SJSA1 (cell line): ENCODE measurements around the gene EVI5L. TPM values are rescaled to one million over a fixed set of nuclear protein-coding genes. Genes with fewer than 3 reads are reported as not detected.

Source experiments
- DNase-seq, 2 experiments: peaks; one replicate each; pipeline ENCODE4 v3.0.0-alpha.2; 2015 to 2020; ENCODE audit warnings: low spot score in 2 of 2, low read depth in 1 of 2
- H3K27ac ChIP-seq: fragments of 250-450 bp; sonication (Bioruptor Pico); 2 replicates; pipeline ENCODE4 v1.5.1; 2020; ENCODE audit warnings: mild to moderate bottlenecking, moderate library complexity
- H3K27me3 ChIP-seq: fragments of 250-450 bp; sonication (Bioruptor Pico); replicated peaks from 2 replicates; pipeline ENCODE4 v1.5.1; 2020; ENCODE audit warnings: mild to moderate bottlenecking, moderate library complexity
- H3K36me3 ChIP-seq: fragments of 250-450 bp; sonication (Bioruptor Pico); 2 replicates; pipeline ENCODE4 v1.5.1; 2020; ENCODE audit warnings: mild to moderate bottlenecking
- H3K4me1 ChIP-seq: fragments of 250-450 bp; sonication (Bioruptor Pico); replicated peaks from 2 replicates; pipeline ENCODE4 v1.6.1; 2021; ENCODE audit warnings: mild to moderate bottlenecking
- H3K4me3 ChIP-seq: fragments of 250-450 bp; sonication (Bioruptor Pico); 2 replicates; pipeline ENCODE4 v1.5.1; 2020; ENCODE audit warnings: mild to moderate bottlenecking
- H3K9me3 ChIP-seq: fragments of 250-450 bp; sonication (Bioruptor Pico); replicated peaks from 2 replicates; pipeline ENCODE4 v1.5.1; 2020; ENCODE audit warnings: mild to moderate bottlenecking
- total RNA-seq: library from RNA; depleted of rRNA; stranded (reverse); fragments of >200 nt; shearing (Covaris generic); gene quantifications from 2 replicates; pipeline ENCODE4 v1.2.3, GENCODE V29; 2014

EVI5L gene
- total RNA-seq, 1 experiment from 2014 or later = 16.3 TPM

- no peaks in the 10 kb centered on the region for H3K36me3 ChIP-seq
- H3K27me3 ChIP-seq = no peaks in the 10 kb centered on the region
- H3K4me1 ChIP-seq = no peaks in the 10 kb centered on the region
- H3K4me3 ChIP-seq = no peak overlapping the region
- 0 out of 2 replicates have a peak, but pooled peaks cover 3% of the 10 kb centered on the region for H3K9me3 ChIP-seq
- DNase-seq = no peak
- H3K27ac ChIP-seq = no peak overlapping the region
These were observed 14.4 kb downstream of the EVI5L start for GRCh38 chr19:7844405-7844804.

- Histone ChIP-seq H3K36me3 (no peaks in the 10 kb centered on the region), H3K27ac (no peak overlapping the region), H3K4me1 (no peaks in the 10 kb centered on the region), H3K4me3 (no peak overlapping the region), H3K27me3 (no peaks in the 10 kb centered on the region), H3K9me3 (0 out of 2 replicates have a peak, but pooled peaks cover 3% of the 10 kb centered on the region)
- no peak for DNase-seq
These were observed 14.9 kb downstream of the EVI5L start for GRCh38 chr19:7844951-7845350.

DNA sequence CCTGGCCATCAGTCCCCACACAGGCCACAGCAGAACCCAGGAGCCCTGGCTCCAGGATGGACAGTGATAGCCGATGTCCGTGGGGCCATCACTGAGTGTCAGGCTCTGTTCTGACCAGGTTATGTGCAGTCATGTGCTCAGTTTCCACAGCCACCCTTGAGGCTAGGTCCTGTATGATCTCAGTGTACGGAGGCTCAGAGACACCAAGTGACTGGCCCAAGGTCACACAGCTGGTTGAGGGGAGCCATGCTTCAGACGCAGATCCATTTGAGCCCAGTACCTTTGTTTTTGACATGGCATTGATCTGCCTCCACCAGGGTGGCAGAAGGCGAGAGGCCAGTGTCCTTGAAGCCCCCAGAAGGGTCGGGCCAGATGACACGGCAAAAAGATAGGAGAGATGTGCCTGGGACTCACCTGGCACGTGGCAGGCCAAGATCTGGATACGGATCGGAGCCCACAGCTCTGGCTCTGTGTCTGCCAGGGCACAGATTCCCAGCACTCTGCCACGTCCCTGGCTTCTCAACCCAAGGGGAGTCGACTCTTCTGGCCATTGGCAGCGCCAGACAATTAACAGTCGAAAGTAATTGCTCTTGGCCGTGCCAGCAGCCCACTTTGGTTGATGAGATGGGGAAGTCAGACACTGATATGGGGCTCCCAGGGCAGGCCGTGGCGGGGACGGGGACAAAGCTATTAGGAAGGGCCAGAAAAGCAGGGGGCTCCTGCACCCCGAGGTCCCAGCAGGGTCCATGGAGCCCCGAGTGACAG is 15.6 kb downstream of the EVI5L start:
- DNase-seq = no peak
- Histone ChIP-seq H3K27ac (no peak overlapping the region), H3K9me3 (0 out of 2 replicates have a peak, but pooled peaks cover 3% of the 10 kb centered on the region), H3K4me3 (no peak overlapping the region), H3K4me1 (no peaks in the 10 kb centered on the region), H3K36me3 (no peaks in the 10 kb centered on the region), H3K27me3 (no peaks in the 10 kb centered on the region)

DNA sequence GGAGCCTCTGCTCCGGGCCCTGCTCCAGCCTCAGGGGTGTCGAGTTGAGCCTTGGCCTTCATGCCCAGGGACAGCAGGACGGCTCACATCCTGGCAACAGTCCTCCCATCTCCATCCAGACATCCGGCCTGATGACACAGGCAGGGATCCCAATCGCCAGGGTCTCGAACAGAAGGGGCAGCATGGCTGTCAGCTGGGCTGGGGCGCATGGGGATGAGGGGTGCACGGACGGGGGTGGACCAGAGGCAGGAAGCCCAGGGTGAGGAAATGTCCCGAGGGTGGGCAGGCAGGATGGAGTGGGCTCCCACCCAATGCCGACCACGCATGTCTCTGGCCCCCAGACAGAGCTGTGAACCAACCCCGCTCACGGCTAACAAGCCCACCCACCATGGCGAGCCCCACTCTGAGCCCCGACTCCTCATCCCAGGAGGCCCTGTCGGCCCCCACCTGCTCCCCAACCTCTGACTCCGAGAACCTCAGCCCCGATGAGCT is 16.2 kb downstream of the EVI5L start:
- H3K9me3 ChIP-seq = 0 out of 2 replicates have a peak, but pooled peaks cover 3% of the 10 kb centered on the region
- H3K27me3 ChIP-seq = no peaks in the 10 kb centered on the region
- H3K36me3 ChIP-seq = no peaks in the 10 kb centered on the region
- no peaks in the 10 kb centered on the region for H3K4me1 ChIP-seq
- DNase-seq = no peak
- H3K27ac ChIP-seq = no peak overlapping the region
- no peak overlapping the region for H3K4me3 ChIP-seq

DNA sequence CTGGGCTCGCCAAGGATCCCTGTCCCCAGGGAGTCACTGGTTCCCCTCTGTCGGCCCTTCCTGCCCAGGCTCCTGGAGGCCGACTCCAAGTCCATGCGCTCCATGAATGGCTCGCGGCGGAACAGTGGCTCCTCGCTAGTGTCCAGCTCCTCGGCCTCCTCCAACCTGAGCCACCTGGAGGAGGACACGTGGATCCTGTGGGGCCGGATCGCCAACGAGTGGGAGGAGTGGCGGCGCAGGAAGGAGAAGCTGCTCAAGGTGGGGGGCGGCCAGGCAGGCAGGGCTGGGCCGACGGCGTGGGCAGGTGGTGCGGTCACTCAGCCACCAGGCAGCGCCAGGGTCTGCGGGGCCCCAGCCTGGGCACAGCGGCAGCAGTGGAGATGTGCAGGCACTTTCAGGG is 17.6 kb downstream of the EVI5L start:
- no peak overlapping the region for H3K27ac ChIP-seq
- DNase-seq = peak in 1 of 2 experiments; percentile 42
- H3K9me3 ChIP-seq = no peaks in the 10 kb centered on the region

DNA sequence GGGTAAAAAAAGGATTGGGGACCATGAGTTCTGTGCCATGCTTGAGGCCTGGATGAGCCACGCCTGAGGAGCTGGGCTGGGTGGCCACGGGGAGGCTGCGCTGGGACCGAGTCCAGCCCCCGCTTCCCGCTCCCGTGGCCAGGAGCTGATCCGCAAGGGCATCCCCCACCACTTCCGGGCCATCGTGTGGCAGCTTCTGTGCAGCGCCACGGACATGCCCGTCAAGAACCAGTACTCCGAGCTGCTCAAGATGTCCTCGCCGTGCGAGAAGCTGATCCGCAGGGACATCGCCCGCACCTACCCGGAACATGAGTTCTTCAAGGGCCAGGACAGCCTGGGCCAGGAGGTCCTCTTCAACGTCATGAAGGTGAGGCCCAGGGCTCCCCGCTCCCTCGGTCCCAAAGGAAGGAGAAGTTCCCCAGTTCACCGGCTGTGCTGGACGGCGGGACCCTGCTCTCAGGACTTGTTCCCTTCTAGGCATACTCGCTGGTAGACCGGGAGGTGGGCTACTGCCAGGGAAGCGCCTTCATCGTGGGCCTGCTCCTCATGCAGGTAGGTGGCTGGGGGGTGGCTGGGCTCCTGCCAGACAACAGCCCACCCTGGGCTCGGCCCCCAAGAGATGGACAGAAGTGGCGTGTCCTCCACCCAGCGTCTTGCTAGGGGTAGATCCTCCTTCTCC is 18.9 kb downstream of the EVI5L start:
- H3K27ac ChIP-seq = no peak overlapping the region
- H3K9me3 ChIP-seq = no peaks in the 10 kb centered on the region
- H3K27me3 ChIP-seq = no peaks in the 10 kb centered on the region

More for the DNA sequence above, 17.6 kb downstream of the EVI5L start:
- no peak overlapping the region for H3K4me3 ChIP-seq
- H3K36me3 ChIP-seq = no peaks in the 10 kb centered on the region
- H3K27me3 ChIP-seq = no peaks in the 10 kb centered on the region
- no peaks in the 10 kb centered on the region for H3K4me1 ChIP-seq

GRCh38 chr19:7849631-7849999 is 19.6 kb downstream of the EVI5L start:
- Histone ChIP-seq H3K27me3 (no peaks in the 10 kb centered on the region), H3K27ac (no peak overlapping the region), H3K4me1 (no peaks in the 10 kb centered on the region)

More for the DNA sequence above, 18.9 kb downstream of the EVI5L start:
- Histone ChIP-seq H3K4me1 (no peaks in the 10 kb centered on the region), H3K36me3 (no peaks in the 10 kb centered on the region), H3K4me3 (no peak overlapping the region)
- no peak for DNase-seq

DNA sequence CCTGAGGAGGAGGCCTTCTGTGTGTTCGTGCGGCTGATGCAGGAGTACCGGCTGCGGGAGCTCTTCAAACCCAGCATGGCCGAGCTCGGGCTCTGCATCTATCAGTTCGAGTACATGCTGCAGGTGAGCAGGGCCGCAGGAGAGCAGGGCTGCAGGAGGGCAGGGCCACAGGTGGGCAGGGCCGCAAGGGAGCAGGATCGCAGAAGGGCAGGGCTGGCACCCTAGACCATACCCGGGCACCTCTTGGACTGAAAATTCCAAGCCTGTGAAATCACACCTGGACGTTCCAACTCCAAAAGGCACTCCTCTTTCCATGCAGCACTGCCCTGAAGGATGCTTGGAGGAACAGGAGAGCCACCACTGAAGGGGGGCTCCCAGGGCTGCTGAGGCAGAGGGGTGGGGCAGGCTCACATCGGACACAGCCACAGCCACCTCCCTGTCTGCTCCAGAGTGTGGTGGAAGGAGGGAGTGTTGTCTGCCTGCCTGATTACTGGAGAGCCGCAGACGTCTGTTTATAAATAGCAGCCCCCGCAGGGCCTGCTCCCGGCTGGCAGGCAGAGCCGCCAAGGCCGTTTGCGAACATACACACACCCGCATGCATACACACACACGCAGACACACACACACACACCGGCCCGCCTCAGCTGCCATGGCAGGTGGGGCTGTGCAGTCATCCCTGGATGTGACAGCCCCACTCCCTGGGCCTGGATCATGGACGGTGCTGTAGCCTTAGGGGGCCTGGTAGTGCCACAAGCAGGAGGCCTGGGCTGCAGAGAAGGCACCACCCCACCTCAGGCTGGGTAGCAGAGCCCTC is 20.2 kb downstream of the EVI5L start:
- H3K27me3 ChIP-seq = no peaks in the 10 kb centered on the region
- no peak for DNase-seq
- H3K9me3 ChIP-seq = no peaks in the 10 kb centered on the region
- no peak overlapping the region for H3K27ac ChIP-seq
- H3K36me3 ChIP-seq = no peaks in the 10 kb centered on the region
- no peaks in the 10 kb centered on the region for H3K4me1 ChIP-seq
- H3K4me3 ChIP-seq = no peak overlapping the region

More at GRCh38 chr19:7849631-7849999, 19.6 kb downstream of the EVI5L start:
- Histone ChIP-seq H3K36me3 (no peaks in the 10 kb centered on the region), H3K4me3 (no peak overlapping the region), H3K9me3 (no peaks in the 10 kb centered on the region)
- DNase-seq = no peak

DNA sequence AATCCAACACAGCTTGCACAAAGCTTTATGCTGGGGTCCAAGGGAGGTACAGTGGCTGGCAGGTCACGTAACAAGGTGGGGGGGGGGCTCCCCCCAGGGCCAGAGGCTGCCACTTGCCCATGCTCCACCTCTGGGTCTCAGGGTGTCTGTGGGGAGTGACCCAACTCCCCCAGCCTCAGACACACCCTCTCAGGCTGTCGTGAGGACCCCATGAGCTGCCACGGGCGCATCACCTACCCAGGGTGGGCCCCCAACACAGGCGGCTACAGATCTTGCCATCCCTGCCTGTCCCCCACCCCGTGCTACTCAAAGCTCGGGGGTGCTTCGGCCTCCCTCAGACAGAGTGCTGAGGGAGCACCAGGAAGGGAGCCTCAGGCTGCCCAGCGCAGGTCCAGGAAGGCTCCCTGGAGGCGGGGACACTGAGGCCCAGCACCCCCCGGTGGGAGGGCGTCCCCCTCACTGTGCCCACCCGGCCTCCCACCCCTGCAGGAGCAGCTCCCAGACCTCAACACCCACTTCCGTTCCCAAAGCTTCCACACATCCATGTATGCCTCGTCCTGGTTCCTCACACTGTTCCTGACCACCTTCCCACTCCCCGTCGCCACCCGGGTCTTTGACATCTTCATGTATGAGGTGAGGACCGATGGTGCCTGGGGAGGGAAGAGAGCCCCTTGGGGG is 21.1 kb downstream of the EVI5L start:
- H3K4me3 ChIP-seq = no peak overlapping the region
- H3K4me1 ChIP-seq = no peaks in the 10 kb centered on the region
- no peaks in the 10 kb centered on the region for H3K36me3 ChIP-seq
- H3K9me3 ChIP-seq = no peaks in the 10 kb centered on the region
- no peak for DNase-seq
- no peaks in the 10 kb centered on the region for H3K27me3 ChIP-seq
- H3K27ac ChIP-seq = no peak overlapping the region

- no peak for DNase-seq
- no peaks in the 10 kb centered on the region for H3K36me3 ChIP-seq
- H3K4me1 ChIP-seq = no peaks in the 10 kb centered on the region
- no peaks in the 10 kb centered on the region for H3K27me3 ChIP-seq
- H3K27ac ChIP-seq = no peak overlapping the region
- H3K4me3 ChIP-seq = no peak overlapping the region
- H3K9me3 ChIP-seq = no peaks in the 10 kb centered on the region
These were observed 21.8 kb downstream of the EVI5L start for GRCh38 chr19:7851623-7852500.

DNA sequence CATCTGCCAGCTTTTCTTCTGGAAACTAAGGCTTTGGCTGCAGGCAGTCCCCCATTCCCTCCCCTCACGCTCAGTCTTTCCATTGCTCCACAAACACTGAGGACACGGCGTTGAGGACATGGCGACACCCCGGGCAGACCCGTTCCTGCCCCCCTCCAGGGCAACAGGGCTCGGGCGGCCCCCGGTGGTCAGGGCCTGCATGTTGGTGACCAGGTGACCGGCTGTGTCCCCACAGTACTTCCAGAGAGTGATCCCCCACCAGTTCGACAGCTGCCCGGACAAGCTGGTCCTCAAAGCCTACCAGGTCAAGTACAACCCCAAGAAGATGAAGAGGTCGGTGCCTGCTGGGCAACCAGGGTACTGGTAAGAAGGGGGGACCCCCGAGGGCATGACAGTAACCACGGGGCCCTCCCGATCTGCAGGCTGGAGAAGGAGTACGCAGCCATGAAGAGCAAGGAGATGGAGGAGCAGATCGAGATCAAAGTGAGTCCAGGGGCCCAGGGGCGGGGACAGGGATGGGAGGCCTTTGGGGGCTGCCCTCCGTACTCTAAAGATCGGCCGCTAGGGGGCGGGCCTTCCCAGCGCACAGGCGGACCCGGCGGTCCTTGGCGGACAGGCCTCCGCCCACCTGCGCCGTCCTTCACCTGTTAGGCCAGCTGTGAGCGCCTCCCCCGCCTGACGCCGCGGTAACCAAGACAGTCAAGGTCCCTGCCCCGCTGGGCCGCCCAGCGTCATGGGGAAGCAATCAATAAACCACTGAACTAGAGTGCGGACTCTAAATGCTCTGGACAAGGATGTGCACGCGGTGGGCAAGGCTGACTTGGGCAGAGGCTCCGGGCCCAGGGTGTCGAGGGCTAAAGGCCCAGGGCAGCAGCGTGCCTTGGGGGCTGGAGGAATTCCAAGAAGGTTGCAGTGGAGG is 23.1 kb downstream of the EVI5L start:
- no peaks in the 10 kb centered on the region for H3K9me3 ChIP-seq
- no peaks in the 10 kb centered on the region for H3K4me1 ChIP-seq
- H3K36me3 ChIP-seq = no peaks in the 10 kb centered on the region
- no peak overlapping the region for H3K27ac ChIP-seq
- no peaks in the 10 kb centered on the region for H3K27me3 ChIP-seq
- no peak overlapping the region for H3K4me3 ChIP-seq
- peak; percentile 43 to 68 for DNase-seq

GRCh38 chr19:7853770-7854128 is 23.7 kb downstream of the EVI5L start:
- no peak for DNase-seq
- H3K27ac ChIP-seq = no peak overlapping the region
- no peaks in the 10 kb centered on the region for H3K9me3 ChIP-seq
- no peaks in the 10 kb centered on the region for H3K36me3 ChIP-seq
- no peaks in the 10 kb centered on the region for H3K27me3 ChIP-seq
- no peak overlapping the region for H3K4me3 ChIP-seq
- H3K4me1 ChIP-seq = no peaks in the 10 kb centered on the region
